Fibroblast of skin of right quadriceps (primary cell): ENCODE data around the gene EIF4G1.
"Not testable (repeated sequence)": the region's sequence is repeated elsewhere in the genome, so short reads cannot be mapped to it uniquely, and the experiment has no call there.

Source experiments
- DNase-seq: peaks from one replicate; pipeline ENCODE4 v3.0.0-alpha.2; 2013

EIF4G1 gene

GRCh38 chr3:184336547-184337398 is 22.4 kb downstream of the EIF4G1 start:
- DNase-seq, result peak; percentile 48

- peak; percentile 34 for DNase-seq
Observed at GRCh38 chr3:184337399-184337714, 23.0 kb downstream of the EIF4G1 start, which contains the start of gene FAM131A. Gene FAM131A (plus strand): TSS chr3:184337600. CDS start chr3:184337631, 31 bp downstream.

GRCh38 chr3:184337981-184338380 is 23.6 kb downstream of the EIF4G1 start:
- DNase-seq, result no peak

GRCh38 chr3:184338511-184338945 is 24.1 kb downstream of the EIF4G1 start:
- peak; percentile 82 for DNase-seq

GRCh38 chr3:184339001-184339400 is 24.6 kb downstream of the EIF4G1 start:
- no peak for DNase-seq

DNA sequence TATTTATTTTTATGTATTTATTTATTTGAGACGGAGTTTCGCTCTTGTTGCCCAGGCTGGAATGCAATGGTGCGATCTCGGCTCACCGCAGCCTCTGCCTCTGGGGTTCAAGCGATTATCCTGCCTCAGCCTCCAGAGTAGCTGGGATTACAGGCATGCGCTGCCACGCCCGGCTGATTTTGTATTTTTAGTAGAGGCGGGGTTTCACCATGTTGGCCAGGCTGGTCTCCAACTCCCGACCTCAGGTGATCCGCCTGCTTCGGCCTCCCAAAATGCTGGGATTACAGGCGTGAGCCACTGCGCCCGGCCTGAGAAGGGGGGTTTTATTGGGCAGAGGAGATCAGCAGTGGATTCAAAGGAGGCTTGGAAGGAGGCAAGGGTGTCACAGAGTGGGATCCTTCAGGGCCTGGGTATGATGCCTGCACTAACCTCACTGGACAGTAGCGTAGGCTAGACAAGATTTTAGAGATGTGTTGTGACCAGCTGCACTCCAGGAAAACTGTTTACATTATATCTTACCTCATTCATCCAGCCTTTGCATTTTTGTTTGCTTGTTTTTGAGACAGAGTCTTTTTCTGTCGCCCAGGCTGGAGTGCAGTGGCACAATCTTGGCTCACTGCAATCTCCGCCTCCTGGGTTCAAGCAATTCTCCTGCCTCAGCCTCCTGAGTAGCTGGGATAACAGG is 25.2 kb downstream of the EIF4G1 start:
- DNase-seq, result not testable (repeated sequence)

- DNase-seq, result no peak
Observed at GRCh38 chr3:184341925-184342324, 27.5 kb downstream of the EIF4G1 start.

GRCh38 chr3:184343200-184343876 is 28.9 kb downstream of the EIF4G1 start:
- DNase-seq, result no peak

DNA sequence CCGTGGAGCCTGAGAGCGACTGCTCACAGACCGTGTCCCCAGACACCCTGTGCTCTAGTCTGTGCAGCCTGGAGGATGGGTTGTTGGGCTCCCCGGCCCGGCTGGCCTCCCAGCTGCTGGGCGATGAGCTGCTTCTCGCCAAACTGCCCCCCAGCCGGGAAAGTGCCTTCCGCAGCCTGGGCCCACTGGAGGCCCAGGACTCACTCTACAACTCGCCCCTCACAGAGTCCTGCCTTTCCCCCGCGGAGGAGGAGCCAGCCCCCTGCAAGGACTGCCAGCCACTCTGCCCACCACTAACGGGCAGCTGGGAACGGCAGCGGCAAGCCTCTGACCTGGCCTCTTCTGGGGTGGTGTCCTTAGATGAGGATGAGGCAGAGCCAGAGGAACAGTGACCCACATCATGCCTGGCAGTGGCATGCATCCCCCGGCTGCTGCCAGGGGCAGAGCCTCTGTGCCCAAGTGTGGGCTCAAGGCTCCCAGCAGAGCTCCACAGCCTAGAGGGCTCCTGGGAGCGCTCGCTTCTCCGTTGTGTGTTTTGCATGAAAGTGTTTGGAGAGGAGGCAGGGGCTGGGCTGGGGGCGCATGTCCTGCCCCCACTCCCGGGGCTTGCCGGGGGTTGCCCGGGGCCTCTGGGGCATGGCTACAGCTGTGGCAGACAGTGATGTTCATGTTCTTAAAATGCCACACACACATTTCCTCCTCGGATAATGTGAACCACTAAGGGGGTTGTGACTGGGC is 30.3 kb downstream of the EIF4G1 start:
- no peak for DNase-seq

- peak; percentile 58 for DNase-seq
Observed at GRCh38 chr3:184345317-184346144, 31.1 kb downstream of the EIF4G1 start.

DNA sequence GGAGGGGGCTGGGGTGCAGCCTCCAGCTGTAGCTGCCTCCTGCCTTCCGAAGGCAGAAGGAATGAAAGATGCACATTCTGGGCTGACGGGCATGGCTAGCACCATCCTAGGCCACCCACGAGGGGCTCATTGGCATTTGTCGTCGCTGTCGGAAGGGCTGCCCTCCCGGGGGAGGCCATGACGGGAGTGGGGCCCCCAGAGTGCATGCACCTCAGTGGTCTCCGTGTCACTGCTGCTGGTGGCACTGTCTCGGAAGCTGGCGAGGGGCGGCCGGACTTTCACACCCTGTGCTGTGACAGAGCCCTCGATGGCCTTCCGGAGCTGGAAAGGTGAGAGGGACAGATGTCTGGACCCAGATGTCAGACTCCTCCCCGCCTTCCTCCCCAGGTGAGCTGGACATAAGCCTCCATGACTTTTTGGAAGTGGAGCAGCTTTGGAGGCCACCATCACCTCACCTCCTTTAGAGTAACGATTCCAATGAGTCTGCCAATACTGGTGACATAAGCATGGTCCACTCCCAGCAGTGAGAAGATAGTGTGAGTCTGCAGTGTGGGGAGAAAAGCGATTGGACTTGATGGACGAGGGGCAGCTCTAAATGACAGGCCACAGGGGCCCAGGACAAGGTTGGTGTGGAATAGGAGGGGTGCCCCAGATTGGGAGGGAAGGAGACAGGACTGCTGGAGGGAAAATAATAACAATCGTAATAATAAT is 32.2 kb downstream of the EIF4G1 start:
- DNase-seq, result no peak

DNA sequence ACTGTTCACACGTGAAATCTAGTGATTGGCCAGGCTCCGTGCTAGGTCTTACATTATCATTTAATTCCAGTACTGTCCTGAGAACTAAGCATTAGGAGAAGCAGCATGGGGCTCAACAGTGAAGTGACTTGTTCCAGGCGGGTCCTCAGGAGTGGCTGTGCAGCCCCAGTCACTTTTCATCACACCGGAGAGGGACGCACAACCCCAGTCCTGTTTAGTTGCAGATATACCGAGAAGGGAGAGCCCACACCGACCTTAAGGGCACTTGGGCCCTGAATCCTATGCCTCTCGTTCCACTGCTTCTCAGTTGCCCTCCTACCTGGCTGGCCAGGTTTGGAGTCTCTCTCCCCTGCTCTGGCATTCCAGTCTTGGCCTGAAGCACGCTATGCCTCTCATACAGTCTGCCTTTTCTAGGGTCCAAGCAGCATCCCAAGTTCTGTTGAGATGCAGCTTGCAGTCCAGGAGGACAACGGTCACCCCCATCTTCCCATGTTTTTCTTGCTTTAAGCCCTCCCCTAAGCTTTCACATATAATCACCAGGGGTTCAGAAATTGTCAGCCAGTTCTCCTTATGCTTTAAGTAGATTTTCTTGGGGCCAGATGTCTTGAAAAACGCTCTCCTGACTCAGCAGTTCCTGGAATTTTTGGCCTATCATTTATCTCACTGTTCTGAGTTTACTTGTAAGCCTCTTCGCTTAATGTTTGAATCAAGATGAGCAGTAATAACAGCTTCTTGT is 33.1 kb downstream of the EIF4G1 start:
- DNase-seq, result no peak

DNA sequence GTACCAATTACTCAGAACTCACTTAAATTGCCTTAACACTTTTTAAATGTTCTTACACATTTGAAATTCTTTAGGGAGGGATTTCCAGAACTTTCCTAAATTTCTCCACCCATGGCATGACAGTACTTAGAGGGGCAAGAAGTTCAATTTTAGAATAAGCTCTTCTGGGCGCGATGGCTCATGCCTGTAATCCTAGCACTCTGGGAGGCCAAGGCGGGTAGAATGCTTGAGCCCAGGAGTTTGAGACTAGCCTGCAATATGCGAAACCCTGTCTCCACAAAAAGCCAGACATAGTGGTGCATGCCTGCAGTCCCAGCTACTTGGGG is 33.6 kb downstream of the EIF4G1 start:
- DNase-seq, result no peak

DNA sequence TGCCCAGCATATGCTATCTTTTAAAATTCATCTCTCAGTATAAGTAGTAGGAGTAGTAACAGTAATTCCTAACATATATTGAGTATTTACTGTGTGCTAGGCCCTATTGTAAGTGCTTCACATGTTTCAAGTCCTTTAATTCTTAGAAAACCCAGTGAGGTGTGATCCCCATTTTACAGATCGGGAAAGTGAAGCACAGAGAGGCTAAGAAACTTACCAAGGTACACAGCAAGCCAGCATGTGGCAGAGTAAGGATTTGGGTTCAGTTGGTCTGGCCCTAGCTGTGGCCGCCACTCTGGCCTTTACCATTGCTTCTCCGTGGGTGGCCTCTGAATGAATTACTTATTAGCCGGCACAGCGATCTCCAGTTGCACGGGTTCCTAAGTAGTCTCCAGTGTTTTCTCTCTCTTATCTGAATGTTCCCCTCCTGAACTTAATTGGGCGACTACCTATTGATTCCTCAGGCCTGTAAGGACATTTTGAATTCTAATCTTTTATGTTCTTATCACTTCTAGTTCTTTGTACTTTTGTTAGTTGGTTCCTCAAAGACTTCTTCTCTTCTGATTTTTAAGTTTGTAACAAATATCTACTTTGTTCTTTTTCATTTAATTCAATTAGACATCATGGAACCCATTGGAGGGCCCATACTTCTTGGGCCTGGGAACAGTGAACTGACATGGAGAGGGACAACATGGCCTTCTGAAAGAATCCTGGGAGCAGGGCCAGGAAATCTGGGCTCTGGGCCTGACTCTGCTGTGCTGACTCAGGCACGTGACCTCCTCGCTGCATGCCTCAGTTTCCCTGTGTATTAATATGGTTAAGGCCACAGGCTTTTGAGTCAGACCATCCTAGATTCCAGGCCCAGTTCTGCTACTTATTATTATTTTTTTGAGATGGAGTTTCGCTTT is 35.4 kb downstream of the EIF4G1 start:
- DNase-seq, result no peak

GRCh38 chr3:184350618-184351017 is 36.2 kb downstream of the EIF4G1 start:
- no peak for DNase-seq

DNA sequence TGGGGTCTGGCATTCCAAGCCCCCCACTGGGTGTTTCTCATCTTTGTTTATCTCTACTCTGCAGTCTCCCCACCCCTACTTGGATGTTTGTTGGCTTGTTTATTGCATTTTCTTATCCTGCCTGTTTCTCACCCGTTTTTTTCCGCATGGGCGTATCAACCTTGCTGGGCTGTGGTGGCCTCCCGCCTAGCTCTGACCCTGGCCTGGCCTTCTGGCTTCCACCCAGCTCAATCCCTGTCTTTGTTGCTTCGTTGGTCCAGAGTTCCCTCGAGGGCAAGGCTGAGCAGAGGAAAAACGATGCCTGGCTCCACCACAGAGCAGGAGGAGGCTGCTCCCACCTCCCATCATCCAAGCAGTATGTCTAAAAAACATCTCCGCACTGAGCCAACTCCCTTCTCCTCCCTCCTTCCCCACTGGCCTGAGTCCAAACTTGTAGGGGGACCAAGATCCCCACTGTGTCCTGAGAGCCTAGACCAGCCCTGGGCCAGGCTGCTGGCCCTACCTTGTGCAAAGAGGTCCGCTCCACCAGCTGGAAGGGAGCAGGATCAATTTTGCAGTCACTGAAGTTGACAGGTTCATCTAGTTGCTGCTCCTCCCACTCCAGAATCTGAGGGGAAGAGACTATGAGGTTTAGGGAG is 37.2 kb downstream of the EIF4G1 start:
- no peak for DNase-seq

DNA sequence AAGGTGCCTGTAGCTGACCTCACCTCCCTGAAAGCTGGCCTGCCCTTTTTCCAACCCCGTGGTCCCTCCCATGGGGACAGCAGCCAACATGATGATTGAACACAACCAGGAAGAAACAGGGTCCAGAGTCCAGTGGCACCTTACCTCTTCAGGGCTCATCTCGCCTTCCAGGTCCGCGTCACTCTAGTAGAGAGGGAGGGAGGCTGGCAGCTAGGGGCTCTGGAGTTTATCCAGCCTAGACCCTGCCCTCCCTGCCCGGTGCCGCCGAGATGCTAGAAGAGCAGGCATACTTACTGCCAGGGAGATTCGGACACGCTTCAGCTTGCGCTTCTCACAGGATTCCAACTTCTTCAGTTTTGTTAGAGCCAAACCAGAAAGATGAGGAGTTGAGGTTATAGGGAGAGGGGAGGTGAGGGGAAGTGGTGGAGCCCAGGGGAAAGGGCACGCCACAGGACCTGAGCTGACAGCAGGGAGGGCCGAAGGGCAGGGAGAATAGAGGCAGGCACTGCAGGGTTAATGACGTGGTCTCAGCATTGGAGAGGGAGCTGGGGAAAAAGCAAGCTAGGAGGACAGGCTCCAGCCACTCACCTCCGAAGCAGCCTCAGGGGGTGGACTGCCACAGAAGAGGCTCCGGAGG is 37.9 kb downstream of the EIF4G1 start:
- no peak for DNase-seq

GRCh38 chr3:184352897-184353545 is 38.6 kb downstream of the EIF4G1 start:
- no peak for DNase-seq
